IMR-90 (cell line): ENCODE results near the gene TYSND1. TPM values are rescaled to one million over a fixed set of nuclear protein-coding genes. Genes with fewer than 3 reads are reported as not detected.

Source experiments
- ATAC-seq: fragments of 200-7000 bp; cut with Tn5 transposase; 2 replicates; pipeline ENCODE4 v1.9.1; 2020; ENCODE audit warnings: low read depth, mild to moderate bottlenecking, moderate library complexity
- BruUV-seq: library from RNA; stranded (reverse); fragments of 400-500 nt; replicated peaks from 2 replicates; lab custom pipeline; 2021; lab: Mats Ljungman, UMichigan
- CTCF ChIA-PET: fragments of 300-600 bp; formaldehyde crosslinking; extraction: SDS; loops from one replicate; lab custom pipeline; 2021; ENCODE audit warnings: antibody characterized with exemption; lab: Yijun Ruan, JAX
- POLR2A ChIA-PET: fragments of 300-600 bp; sonication (Branson Sonifier 250); formaldehyde crosslinking; loops from one replicate; lab custom pipeline; 2022; ENCODE audit warnings: antibody characterized with exemption; ENCODE audit not compliant: unreplicated experiment; lab: Charles Lee
- DNase-seq: peaks from one replicate; pipeline ENCODE4 v3.0.0; 2013
- H2AFZ ChIP-seq: replicated peaks from 2 replicates; pipeline ENCODE3; 2013; ENCODE audit warnings: low read length, mild to moderate bottlenecking; ENCODE audit not compliant: poor library complexity
- H2AK5ac ChIP-seq: 2 replicates; pipeline ENCODE4 v1.6.1; 2013; ENCODE audit warnings: low read depth, low read length, inconsistent platforms
- H2AK9ac ChIP-seq: replicated peaks from 2 replicates; pipeline ENCODE3; 2013; ENCODE audit warnings: mild to moderate bottlenecking, low read depth, low read length, moderate library complexity; ENCODE audit not compliant: poor library complexity
- H2BK120ac ChIP-seq: 2 replicates; pipeline ENCODE4 v1.6.1; 2013; ENCODE audit warnings: low read depth, low read length, inconsistent platforms
- H2BK15ac ChIP-seq: 3 replicates; pipeline ENCODE4 v1.6.1; 2013; ENCODE audit warnings: low read depth, low read length, inconsistent platforms
- H2BK20ac ChIP-seq: 2 replicates; pipeline ENCODE4 v1.6.1; 2013; ENCODE audit warnings: low read depth, mild to moderate bottlenecking, inconsistent platforms, low read length, moderate library complexity
- H2BK5ac ChIP-seq: 2 replicates; pipeline ENCODE4 v1.6.1; 2013; ENCODE audit warnings: mild to moderate bottlenecking, low read depth, low read length, inconsistent platforms; ENCODE audit not compliant: poor library complexity, severe bottlenecking
- H3K14ac ChIP-seq: replicated peaks from 2 replicates; pipeline ENCODE4 v1.6.1; 2013; ENCODE audit warnings: low read depth, low read length, inconsistent platforms
- H3K18ac ChIP-seq: 2 replicates; pipeline ENCODE4 v1.6.1; 2013; ENCODE audit warnings: low read depth, low read length, control low read depth
- H3K23ac ChIP-seq: 2 replicates; pipeline ENCODE4 v1.6.1; 2013; ENCODE audit warnings: low read depth, low read length, inconsistent platforms
- H3K27ac ChIP-seq: 2 replicates; pipeline ENCODE4 v1.5.1; 2013; ENCODE audit warnings: mild to moderate bottlenecking, control low read depth, low read length; ENCODE audit not compliant: insufficient read depth
- H3K27me3 ChIP-seq: 2 replicates; pipeline ENCODE4 v1.6.1; 2013; ENCODE audit warnings: low read length; ENCODE audit not compliant: control insufficient read depth, insufficient read depth
- H3K36me3 ChIP-seq: 2 replicates; pipeline ENCODE4 v1.6.1; 2013; ENCODE audit warnings: low read length, mixed read lengths; ENCODE audit not compliant: control insufficient read depth, insufficient read depth
- H3K4ac ChIP-seq: 2 replicates; pipeline ENCODE4 v1.6.1; 2013; ENCODE audit warnings: low read depth, low read length, inconsistent platforms
- H3K4me1 ChIP-seq: 2 replicates; pipeline ENCODE4 v1.6.1; 2013; ENCODE audit warnings: low read length, mixed read lengths; ENCODE audit not compliant: control insufficient read depth, insufficient read depth
- H3K4me2 ChIP-seq: 2 replicates; pipeline ENCODE4 v1.6.1; 2013; ENCODE audit warnings: low read depth, mild to moderate bottlenecking, control low read depth, low read length, moderate library complexity
- H3K4me3 ChIP-seq: 2 replicates; pipeline ENCODE4 v1.5.1; 2013; ENCODE audit warnings: low read depth, mild to moderate bottlenecking, control low read depth, low read length, moderate library complexity; ENCODE audit not compliant: insufficient read depth
- H3K56ac ChIP-seq: 2 replicates; pipeline ENCODE4 v1.6.1; 2013; ENCODE audit warnings: low read length, inconsistent platforms; ENCODE audit not compliant: insufficient read depth; ENCODE audit errors: extremely low read depth
- H3K79me1 ChIP-seq, 2 experiments: 2 replicates each; pipeline ENCODE4 v1.6.1; 2013; ENCODE audit warnings: low read length in 2 of 2, inconsistent platforms in 1 of 2, low read depth in 1 of 2
- H3K9ac ChIP-seq: 2 replicates; pipeline ENCODE4 v1.6.1; 2013; ENCODE audit warnings: low read depth, low read length, control low read depth
- H3K9me1 ChIP-seq: 2 replicates; pipeline ENCODE4 v1.6.1; 2013; ENCODE audit warnings: low read length, inconsistent platforms; ENCODE audit not compliant: insufficient read depth
- H3K9me3 ChIP-seq: 2 replicates; pipeline ENCODE4 v1.6.1; 2013; ENCODE audit warnings: low read length; ENCODE audit not compliant: control insufficient read depth, insufficient read depth
- H4K20me1 ChIP-seq: 2 replicates; pipeline ENCODE4 v1.6.1; 2013; ENCODE audit warnings: low read length, inconsistent platforms; ENCODE audit not compliant: insufficient read depth
- H4K5ac ChIP-seq: 2 replicates; pipeline ENCODE4 v1.6.1; 2013; ENCODE audit warnings: mild to moderate bottlenecking, low read depth, low read length, control low read depth
- H4K8ac ChIP-seq, 2 experiments: 2 replicates each; pipeline ENCODE4 v1.6.1; 2013; ENCODE audit warnings: low read depth in 2 of 2, low read length in 2 of 2, control low read depth in 1 of 2, inconsistent platforms in 1 of 2
- H4K91ac ChIP-seq: 2 replicates; pipeline ENCODE4 v1.6.1; 2013; ENCODE audit warnings: low read depth, low read length, inconsistent platforms; ENCODE audit not compliant: insufficient read depth
- BHLHE40 ChIP-seq: fragments of 150-350 bp; IDR thresholded peaks from 2 replicates; pipeline ENCODE4 v1.6.1; 2016; ENCODE audit warnings: mild to moderate bottlenecking, low read depth, low read length
- CEBPB ChIP-seq: IDR thresholded peaks from 2 replicates; pipeline ENCODE4 v1.6.1; 2012; ENCODE audit warnings: low read depth, low read length, improper control_type of control experiment
- CHD1 ChIP-seq: IDR thresholded peaks from 2 replicates; pipeline ENCODE4 v1.6.1; 2012; ENCODE audit warnings: low read depth, low read length, improper control_type of control experiment
- CTCF ChIP-seq: conservative IDR thresholded peaks from 2 replicates; pipeline ENCODE4 v1.5.1; 2012; ENCODE audit warnings: mild to moderate bottlenecking, low read depth, low read length, improper control_type of control experiment
- MAFK ChIP-seq: IDR thresholded peaks from 2 replicates; pipeline ENCODE4 v1.6.1; 2012; ENCODE audit warnings: low read depth, low read length, improper control_type of control experiment
- MXI1 ChIP-seq: IDR thresholded peaks from 2 replicates; pipeline ENCODE4 v1.6.1; 2012; ENCODE audit warnings: low read depth, mild to moderate bottlenecking, low read length, moderate library complexity, borderline replicate concordance
- NFE2L2 ChIP-seq: fragments of 150-350 bp; IDR thresholded peaks from 2 replicates; pipeline ENCODE4 v1.6.1; 2016; ENCODE audit warnings: low read depth, mild to moderate bottlenecking, low read length
- POLR2A ChIP-seq: IDR thresholded peaks from 2 replicates; pipeline ENCODE4 v1.6.1; 2012; ENCODE audit warnings: mild to moderate bottlenecking, low read depth, low read length
- RAD21 ChIP-seq: IDR thresholded peaks from 2 replicates; pipeline ENCODE4 v1.6.1; 2012; ENCODE audit warnings: low read length, improper control_type of control experiment
- RCOR1 ChIP-seq: IDR thresholded peaks from 2 replicates; pipeline ENCODE4 v1.6.1; 2012; ENCODE audit warnings: mild to moderate bottlenecking, low read length, improper control_type of control experiment; ENCODE audit not compliant: insufficient replicate concordance
- RFX5 ChIP-seq: IDR thresholded peaks from 2 replicates; pipeline ENCODE4 v1.8.0; 2012; ENCODE audit warnings: low read depth, mild to moderate bottlenecking, low read length, moderate library complexity
- SMC3 ChIP-seq: fragments of 150-350 bp; IDR thresholded peaks from 2 replicates; pipeline ENCODE4 v1.6.1; 2016; ENCODE audit warnings: low read depth, mild to moderate bottlenecking, antibody characterized with exemption, low read length, moderate library complexity
- USF2 ChIP-seq: fragments of 150-350 bp; IDR thresholded peaks from 2 replicates; pipeline ENCODE4 v1.6.1; 2017; ENCODE audit warnings: mild to moderate bottlenecking, antibody characterized with exemption, low read length, low read depth
- WGBS, 2 experiments: methylation state at CpG; one replicate each; pipeline versions ENCODE4 v1.1.5 to v1.1.7; 2013; ENCODE audit warnings: missing lambda C conversion rate in 2 of 2; ENCODE audit not compliant: insufficient read length in 1 of 2; ENCODE audit errors: extremely low coverage in 2 of 2; 5-methylcytosine and 5-hydroxymethylcytosine counted together
- dilution Hi-C: fragments of 300-500 bp; cut with HindIII; formaldehyde crosslinking; loops from one replicate; pipeline ENCODE4 v1.14.3; 2018; ENCODE audit warnings: low sequenced_read_pairs; ENCODE audit not compliant: unreplicated experiment
- in situ Hi-C: fragments of 300-500 bp; cut with MboI; formaldehyde crosslinking; loops from 3 replicates; pipeline ENCODE4 v1.14.3; 2019; ENCODE audit warnings: low sequenced_read_pairs, inconsistent platforms, mixed read lengths
- intact Hi-C: fragments of 100-400 bp; cut with micrococcal nuclease; formaldehyde crosslinking; loops from 2 replicates; pipeline ENCODE4 v1.10.0; 2022
- polyA plus RNA-seq, 3 experiments: library from polyadenylated mRNA; depleted of rRNA; stranded (reverse); fragments of >200 nt; gene quantifications; 2 replicates each; pipeline ENCODE4 v1.2.3, GENCODE V29; 2012; ENCODE audit warnings: low replicate concordance in 1 of 3
- total RNA-seq: library from RNA; depleted of rRNA; stranded (reverse); fragments of >200 nt; gene quantifications from 2 replicates; pipeline ENCODE4 v1.2.3, GENCODE V29; 2012

TYSND1 gene
- total and polyA plus RNA-seq, 2 of the 4 experiments (the other 2 are of a cell fraction) = 2.9 to 4.1 TPM

- peaks cover 5% of the 10 kb centered on the region for H3K4me1 ChIP-seq
- H3K23ac ChIP-seq = no peak overlapping the region
- ChIA-PET POLR2A (no interaction called here), CTCF (no interaction called here)
- no peak for DNase-seq
- dilution Hi-C loops (no loop called here), in situ Hi-C loops (loop anchor here (10.0 kb wide), 1 partner anchor 228 kb away; no protein-coding TSS in a partner anchor), intact Hi-C loops (no loop called here)
- no peak overlapping the region for H3K4ac ChIP-seq
- H2BK5ac ChIP-seq = no peak overlapping the region
- H4K91ac ChIP-seq = no peak overlapping the region
- H2AK5ac ChIP-seq = no peak overlapping the region
- TF ChIP-seq CEBPB = no peak
- no peak for TF ChIP-seq MXI1
- TF ChIP-seq CTCF = no peak
- TF ChIP-seq RAD21 = no peak
- TF ChIP-seq RCOR1 = no peak
- no peak for TF ChIP-seq BHLHE40
- TF ChIP-seq SMC3 = no peak
- no peak for TF ChIP-seq CHD1
- no peak for TF ChIP-seq RFX5
- TF ChIP-seq NFE2L2 = no peak
- no peak for TF ChIP-seq POLR2A
- TF ChIP-seq USF2 = no peak
- TF ChIP-seq MAFK = no peak
- H4K20me1 ChIP-seq = no peaks in the 10 kb centered on the region; the same call in 1 of the 2 replicates
- no peak overlapping the region for H2BK120ac ChIP-seq
- H3K27ac ChIP-seq = no peak overlapping the region
- BruUV-seq = no TSS peak
- H2BK15ac ChIP-seq = no peak overlapping the region
- H4K5ac ChIP-seq = no peak overlapping the region
- H3K56ac ChIP-seq = no peak overlapping the region
- no peak overlapping the region for H3K4me3 ChIP-seq
- WGBS, 2 experiments = no CpG with 5 or more reads among the region's 9 CpGs
- no peak overlapping the region for H3K14ac ChIP-seq
- H3K27me3 ChIP-seq = no peaks in the 10 kb centered on the region
- H4K8ac ChIP-seq = no peak overlapping the region
- peaks cover 10% of the 10 kb centered on the region for H3K36me3 ChIP-seq
- H2AK9ac ChIP-seq = no peak overlapping the region
- H3K4me2 ChIP-seq = no peak overlapping the region
- no peaks in the 10 kb centered on the region for H3K9me3 ChIP-seq
- no peak overlapping the region for H3K18ac ChIP-seq
- ATAC-seq = no peak
- no peak overlapping the region for H2BK20ac ChIP-seq
- peaks cover 0 to 12% of the 10 kb centered on the region in 2 experiments; a peak in 3 of 4 replicates for H3K79me1 ChIP-seq
- peaks cover 8% of the 10 kb centered on the region for H3K9me1 ChIP-seq
- no peak overlapping the region for H3K9ac ChIP-seq
- no peak overlapping the region for H2AFZ ChIP-seq
These were observed 9.4 kb downstream of the TYSND1 start for GRCh38 chr10:70137135-70137534.
